ENCODE measurements around the gene WDR17.

DNA sequence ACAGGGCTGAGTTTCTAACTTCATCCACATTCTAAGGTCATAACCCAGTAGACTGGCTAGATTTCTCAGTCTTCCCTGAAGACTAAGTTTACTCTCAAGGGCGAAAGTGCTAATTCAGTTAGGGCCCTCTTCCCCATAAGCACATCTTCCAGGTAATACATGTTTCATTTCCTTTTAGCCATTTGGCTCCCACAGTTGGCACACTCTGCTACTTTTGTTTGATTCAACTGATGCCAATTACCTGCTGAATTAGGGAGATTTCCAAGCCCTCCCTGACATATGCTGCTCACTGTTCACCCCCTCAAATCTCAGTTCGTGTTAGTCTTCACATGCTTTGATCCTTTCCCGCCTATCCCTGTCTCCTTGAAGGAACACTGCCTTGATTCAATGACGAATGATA is 17.0 kb upstream of the WDR17 start:
- TF ChIP-seq, protein P1, sequence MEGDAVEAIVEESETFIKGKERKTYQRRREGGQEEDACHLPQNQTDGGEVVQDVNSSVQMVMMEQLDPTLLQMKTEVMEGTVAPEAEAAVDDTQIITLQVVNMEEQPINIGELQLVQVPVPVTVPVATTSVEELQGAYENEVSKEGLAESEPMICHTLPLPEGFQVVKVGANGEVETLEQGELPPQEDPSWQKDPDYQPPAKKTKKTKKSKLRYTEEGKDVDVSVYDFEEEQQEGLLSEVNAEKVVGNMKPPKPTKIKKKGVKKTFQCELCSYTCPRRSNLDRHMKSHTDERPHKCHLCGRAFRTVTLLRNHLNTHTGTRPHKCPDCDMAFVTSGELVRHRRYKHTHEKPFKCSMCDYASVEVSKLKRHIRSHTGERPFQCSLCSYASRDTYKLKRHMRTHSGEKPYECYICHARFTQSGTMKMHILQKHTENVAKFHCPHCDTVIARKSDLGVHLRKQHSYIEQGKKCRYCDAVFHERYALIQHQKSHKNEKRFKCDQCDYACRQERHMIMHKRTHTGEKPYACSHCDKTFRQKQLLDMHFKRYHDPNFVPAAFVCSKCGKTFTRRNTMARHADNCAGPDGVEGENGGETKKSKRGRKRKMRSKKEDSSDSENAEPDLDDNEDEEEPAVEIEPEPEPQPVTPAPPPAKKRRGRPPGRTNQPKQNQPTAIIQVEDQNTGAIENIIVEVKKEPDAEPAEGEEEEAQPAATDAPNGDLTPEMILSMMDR (conservative IDR thresholded peaks at IDR 0.05): no peak
- no peak for TF ChIP-seq ZFX (IDR thresholded peaks at IDR 0.05)

Measured in C4-2B (cell line).